Skeletal muscle cell (primary cell): Measurements from ENCODE around the gene ADORA1.
A peak's percentile ranks its signal among the peaks of the same experiment; 100 is the strongest.

Experiments used
- DNase-seq: peaks from one replicate; pipeline ENCODE4 v3.0.0-alpha.2; 2010; ENCODE audit warnings: low read depth
- H3K4me3 ChIP-seq: 2 replicates; pipeline ENCODE4 v1.5.1; 2011; ENCODE audit warnings: low read depth, mild to moderate bottlenecking, control low read depth, low read length, moderate library complexity

The ADORA1 gene

DNA sequence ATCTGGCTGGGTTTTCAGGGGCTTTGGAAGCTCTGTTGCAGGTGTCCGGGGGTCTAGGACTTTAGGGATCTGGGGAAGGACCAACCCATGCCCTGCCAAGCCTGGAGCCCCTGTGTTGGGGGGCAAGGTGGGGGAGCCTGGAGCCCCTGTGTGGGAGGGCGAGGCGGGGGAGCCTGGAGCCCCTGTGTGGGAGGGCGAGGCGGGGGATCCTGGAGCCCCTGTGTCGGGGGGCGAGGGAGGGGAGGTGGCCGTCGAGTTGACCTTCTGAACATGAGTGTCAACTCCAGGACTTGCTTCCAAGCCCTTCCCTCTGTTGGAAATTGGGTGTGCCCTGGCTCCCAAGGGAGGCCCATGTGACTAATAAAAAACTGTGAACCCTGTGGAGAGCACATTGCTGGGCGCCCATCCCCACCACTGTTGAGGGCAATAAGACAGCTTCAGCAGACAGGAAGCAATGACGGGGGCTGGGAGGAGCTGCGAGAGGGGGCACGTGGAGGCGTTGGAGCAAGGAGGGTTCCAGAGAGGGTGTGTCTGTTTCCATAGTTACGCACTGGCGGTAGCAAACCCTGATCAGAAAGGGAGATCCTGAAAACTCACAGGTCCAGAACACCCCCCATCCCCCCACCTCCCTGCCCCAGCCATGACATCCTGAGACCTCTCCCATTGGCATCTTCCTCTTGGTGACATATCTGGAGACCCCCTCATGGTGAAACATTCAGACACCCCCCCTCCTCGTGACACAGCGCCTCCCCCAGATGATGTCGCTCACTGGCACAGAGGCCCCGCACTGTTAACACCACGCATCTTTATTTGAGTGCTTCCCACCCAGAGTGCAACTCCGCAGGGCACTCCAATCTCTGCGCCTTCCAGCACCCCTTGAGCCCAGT is 39.7 kb downstream of the ADORA1 start:
- no peak for DNase-seq
- H3K4me3 ChIP-seq = no peak overlapping the region

DNA sequence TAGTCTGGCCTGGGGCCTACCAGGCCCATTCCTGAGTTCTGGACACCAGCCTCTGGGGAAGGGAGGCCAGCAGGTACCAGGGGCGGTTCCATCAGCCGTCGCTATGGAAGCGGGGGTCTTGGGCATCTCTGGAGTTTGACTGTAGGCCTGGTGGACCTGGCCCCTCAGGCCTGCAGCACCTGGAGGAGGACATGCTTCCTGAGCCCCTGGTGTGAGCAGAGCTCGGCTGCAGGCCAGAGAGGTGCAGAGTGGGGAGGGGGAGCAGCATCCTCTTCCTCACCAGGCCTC is 40.3 kb downstream of the ADORA1 start:
- DNase-seq = no peak
- no peak overlapping the region for H3K4me3 ChIP-seq

GRCh38 chr1:203168256-203168786 is 40.8 kb downstream of the ADORA1 start:
- no peak overlapping the region for H3K4me3 ChIP-seq
- no peak for DNase-seq

DNA sequence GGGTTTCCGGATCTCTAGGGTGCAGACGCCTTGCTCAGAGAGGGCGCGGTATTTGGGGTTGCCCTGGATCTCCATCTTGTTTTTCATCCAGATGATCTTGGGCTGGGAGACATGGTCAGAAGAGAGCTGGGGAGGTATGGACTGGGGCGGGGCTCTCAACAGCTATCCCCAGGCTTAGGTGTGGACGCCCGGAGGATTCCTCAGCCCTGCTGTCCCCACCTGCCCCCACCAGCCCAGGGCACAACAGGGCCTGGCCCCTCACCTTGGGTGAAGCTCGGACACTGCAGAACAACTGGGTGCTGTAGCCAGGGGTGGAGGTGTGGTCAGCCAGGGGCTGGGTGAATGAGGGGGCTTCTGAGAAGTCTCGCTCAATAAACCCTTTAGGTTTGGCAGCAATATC is 41.5 kb downstream of the ADORA1 start:
- DNase-seq = no peak

DNA sequence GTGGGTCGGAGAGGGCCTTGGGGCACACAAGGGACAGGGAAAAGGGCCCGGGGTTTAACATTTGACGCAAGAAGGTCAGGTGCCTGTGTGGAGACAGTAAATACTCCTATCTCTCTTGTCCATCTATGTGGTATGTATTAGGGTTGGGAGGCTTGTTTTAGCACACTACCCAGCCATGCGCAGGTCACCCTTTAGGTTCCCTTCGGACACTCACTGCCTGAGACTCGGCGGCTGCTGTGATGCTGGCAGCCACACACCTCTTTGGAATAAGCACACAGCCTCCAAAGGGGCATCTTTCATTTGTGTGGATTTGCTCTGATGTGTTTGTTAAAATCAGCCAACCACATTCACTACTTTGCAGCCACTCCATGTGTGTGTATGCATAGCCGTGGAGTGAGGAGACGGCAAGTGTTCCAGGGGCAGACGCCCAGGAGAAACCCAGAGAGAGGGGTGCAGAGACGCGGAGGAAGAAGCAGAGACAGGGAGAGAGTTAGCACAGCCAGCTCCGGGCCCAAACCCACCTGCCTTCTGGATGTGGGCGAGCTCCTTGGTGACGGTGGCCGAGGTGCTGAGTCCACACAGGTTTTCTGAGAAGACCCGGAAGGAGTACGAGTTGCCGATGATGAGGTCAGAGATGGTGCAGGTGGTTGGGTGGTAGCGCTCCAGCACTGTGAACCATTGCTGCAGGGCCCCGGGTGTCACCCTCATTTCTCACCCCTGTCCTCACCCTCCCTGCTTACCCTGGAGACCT is 42.4 kb downstream of the ADORA1 start:
- DNase-seq = no peak
- no peak overlapping the region for H3K4me3 ChIP-seq

More for the DNA sequence above, 41.5 kb downstream of the ADORA1 start:
- no peak overlapping the region for H3K4me3 ChIP-seq

DNA sequence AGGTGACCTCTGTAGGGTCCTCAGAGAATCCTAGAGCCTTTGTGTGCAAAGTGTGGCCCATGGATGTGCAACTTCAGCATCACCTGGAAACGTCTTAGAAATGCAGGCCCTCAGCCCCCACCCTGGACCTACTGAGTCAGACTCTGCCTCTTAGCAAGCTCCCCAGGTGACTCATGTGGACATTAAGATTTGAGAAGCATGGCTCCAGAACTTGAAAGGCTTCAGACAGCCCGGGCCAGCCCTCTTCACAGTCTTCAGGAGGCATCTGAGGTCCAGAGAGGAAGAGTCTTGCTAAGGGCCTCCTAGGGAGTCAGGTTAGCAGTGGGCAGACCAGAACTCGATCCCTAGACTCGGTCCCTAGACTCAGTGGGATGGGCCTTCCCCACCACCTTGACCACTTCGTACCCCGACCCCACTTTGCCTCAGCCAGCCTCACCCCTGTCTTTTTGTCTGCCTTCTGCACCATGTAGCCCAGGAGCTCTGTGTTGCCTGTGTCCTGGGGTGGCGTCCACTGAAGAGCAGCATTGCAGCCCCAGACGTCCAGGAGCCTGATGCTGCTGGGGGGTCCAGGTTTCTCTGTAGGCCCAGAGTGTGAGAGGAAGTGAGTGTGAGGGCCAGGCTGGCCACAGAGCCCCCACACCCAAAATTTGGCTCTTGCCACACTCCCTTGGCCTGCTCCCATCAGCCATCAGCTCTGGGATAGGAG is 43.3 kb downstream of the ADORA1 start:
- no peak overlapping the region for H3K4me3 ChIP-seq
- no peak for DNase-seq

DNA sequence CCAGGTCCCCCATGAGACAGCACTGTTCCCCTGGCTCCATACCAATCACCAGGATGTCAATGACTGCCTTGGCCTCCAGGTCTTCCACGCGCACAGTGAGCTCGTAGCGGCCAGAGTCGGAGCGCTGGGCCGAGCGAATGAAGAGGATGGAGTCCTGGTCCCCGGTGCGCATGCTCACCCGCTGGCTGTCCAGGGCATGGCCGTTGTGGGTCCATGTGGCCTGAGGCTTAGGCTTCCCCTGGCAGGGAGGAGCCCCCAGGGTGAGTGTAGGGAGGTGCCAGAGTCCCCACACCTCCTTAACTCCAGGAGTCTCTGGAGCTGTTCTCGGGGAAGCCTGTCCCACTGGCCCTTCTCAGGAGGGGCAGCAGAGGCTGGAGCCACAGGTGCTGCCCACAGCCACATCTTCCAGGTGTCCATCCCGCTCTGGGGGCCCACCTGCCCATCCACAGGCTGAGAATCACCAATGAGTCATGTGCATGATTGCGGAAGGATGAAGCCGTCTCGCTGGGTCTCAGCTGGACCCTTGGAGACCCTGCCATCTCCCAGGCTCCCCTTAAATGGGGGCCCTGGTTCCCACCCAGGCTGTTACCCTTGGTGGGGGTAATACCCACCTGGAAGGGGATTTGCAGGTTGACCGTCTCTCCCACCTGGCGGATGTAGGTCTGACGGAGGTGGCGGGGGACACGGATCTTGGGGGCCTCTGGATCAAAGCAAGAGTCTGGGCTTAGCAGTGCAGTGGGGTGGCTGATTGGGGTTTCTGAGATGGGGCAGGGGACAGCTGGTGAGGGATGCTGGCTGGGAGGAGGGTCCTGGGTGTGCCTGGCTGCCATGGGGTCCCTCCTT is 44.0 kb downstream of the ADORA1 start:
- no peak for DNase-seq
- no peak overlapping the region for H3K4me3 ChIP-seq

DNA sequence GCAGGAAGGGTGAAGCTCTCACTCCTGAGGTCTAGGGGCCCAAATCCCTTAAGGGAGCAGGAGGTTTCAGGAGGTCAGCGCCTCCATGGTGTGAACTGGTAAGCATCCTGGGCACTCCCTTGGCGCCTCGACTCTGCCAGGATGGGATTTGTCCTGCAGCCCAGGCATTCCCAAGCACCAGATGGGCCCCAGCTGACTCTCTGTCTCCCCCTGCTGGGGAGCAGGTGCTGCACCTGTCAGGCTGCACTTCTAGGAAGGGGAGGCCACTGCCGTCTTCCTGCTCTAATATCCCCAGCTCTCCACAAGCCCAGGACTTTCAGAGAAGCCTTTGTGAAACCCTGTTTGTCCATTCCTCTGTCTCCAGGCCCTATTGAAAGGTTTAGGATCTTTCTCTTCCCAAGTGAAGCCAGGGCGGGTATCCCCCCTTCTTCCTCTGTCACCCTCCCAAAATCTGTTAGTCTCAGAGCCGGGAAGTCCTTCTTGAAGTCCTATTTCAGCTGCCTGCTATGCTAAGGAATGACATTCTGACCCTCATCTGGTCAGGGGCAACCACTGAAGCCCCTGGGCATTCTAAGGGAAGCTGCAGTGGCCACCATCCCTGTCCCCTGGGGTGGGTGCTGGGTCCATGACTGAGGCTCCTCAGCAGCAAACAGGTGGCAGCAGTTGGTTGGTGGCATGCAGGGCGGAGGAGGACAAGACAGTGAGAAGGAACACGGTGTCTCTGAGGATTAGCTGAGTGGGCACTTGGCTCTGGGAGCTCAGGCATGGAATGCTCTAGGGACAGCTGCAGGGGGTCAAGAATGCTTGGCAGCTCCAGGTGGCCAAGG is 44.9 kb downstream of the ADORA1 start:
- peak; percentile 56 for DNase-seq
- no peak overlapping the region for H3K4me3 ChIP-seq

- no peak overlapping the region for H3K4me3 ChIP-seq
- no peak for DNase-seq
Measured at GRCh38 chr1:203173011-203173555, 45.6 kb downstream of the ADORA1 start.

- H3K4me3 ChIP-seq = no peak overlapping the region
- DNase-seq = no peak
Measured at GRCh38 chr1:203173566-203173965, 46.0 kb downstream of the ADORA1 start.

GRCh38 chr1:203174324-203174985 is 46.9 kb downstream of the ADORA1 start:
- no peak for DNase-seq
- peak overlapping the region; percentile 17 for H3K4me3 ChIP-seq

DNA sequence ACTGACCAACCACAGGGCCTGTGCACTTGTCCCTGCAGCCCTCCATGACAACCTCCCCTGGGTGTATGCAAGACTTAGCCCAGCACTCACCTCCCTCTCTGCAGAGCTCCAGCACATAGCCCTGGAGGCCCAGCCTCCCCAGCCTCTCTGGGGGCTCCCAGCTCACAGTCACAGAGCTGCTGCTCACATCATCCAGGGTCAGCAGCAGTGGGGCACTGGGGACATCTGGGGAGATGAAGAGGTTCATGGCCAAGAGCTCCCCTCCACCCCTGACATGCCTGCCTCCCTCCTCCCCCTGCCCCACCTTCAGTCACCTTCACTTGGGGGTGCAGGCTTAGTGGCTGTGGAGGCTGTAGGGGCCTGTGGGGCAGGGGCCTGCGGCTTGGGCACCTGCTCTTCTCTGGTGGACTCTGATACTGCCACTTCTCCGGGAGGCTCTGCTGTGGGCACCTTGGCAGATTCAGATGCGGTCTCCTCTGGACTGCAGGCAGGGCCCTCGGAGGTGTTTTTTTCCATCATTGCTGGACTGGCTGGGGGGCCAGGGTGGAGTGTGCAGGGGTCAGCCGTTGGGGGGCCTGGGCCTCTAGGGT is 47.8 kb downstream of the ADORA1 start, which contains the start of gene MYBPH:
Gene MYBPH (minus strand): TSS at position 590 of the 590 bp plus-strand sequence. CDS start 71 bp downstream, at position 519.
- no peak for DNase-seq

GRCh38 chr1:203175827-203176241 is 48.3 kb downstream of the ADORA1 start:
- no peak for DNase-seq
- H3K4me3 ChIP-seq = no peak overlapping the region

More for the DNA sequence above, 47.8 kb downstream of the ADORA1 start, which contains the start of gene MYBPH:
- H3K4me3 ChIP-seq = peak within 1 kb of the TSS; percentile 17

DNA sequence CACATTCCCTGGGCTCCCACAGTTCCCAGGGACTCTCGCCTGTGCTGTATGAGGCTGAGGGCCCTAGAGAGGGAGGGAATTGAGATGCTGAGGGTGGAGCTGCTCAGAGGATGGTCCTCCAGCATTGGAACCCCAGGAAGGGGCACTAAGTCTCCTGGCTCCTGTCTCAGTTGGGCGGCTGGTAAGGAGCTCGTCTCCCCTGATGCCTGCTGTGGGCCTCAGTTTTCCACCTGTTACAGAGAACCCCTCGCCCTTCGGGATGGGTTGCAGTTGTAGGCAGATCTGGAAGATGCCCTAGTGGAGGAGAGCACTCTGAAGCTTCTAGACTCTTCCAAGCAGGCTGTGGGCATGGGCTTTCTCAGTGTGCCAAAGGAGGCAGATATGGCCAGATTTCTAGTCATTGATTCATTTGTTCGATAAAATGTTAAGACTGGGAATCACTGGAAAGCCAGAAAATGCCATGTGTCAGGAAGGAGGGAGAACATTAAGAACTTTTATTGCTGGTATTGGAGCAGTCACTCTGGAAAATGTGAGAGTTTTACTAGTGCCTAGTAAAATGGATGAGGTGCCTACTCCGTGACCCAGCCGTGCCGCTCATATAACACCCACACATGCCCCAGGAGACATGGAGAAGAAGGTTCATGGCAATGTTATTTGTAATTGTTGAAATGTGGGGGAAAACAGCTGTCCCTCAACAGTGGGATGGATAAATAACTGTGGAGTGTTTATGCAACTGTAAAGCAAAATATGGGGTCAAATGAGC is 48.9 kb downstream of the ADORA1 start:
- DNase-seq = no peak
- no peak overlapping the region for H3K4me3 ChIP-seq

- H3K4me3 ChIP-seq = no peak overlapping the region
- DNase-seq = no peak
Measured at GRCh38 chr1:203177036-203177405, 49.5 kb downstream of the ADORA1 start.

DNA sequence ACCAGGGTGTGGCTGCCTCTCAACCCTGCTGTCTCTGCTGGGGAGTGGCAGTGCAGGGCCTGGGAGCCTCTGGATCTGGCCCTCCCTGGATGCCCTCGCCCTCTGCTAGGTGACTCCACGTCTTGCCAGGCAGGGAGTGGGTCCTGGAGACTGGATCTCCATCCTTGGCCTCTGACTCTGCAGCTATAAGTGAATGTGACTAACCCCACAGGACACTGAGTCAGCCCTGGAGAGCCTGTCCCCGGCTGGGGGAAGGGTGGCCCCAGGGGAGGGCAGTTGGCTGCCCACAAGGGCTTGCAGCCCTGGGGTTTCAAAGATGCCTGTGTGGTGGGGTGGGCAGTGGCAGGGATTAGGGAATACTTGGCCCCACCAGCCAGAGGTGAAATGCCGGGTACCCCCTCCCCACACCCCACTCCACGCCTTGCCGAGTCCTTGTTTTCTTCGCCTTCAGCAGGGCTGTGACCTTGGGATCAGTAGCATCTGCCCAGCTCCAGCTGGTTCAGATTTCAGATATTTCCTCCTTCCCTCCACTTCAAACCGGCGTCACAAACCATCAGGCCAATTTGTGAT is 50.0 kb downstream of the ADORA1 start:
- H3K4me3 ChIP-seq = no peak overlapping the region
- no peak for DNase-seq
